Progenitor cell of endocrine pancreas (in vitro differentiated cells): ENCODE measurements around the gene TMIGD2. TPM values are rescaled to one million over a fixed set of nuclear protein-coding genes. Genes with fewer than 3 reads are reported as not detected.
"Not testable (repeated sequence)": the region's sequence is repeated elsewhere in the genome, so short reads cannot be mapped to it uniquely, and the experiment has no call there.

ENCODE experiments used
- DNase-seq: peaks from one replicate; pipeline ENCODE4 v3.0.0; 2021; ENCODE audit warnings: low spot score; ENCODE audit not compliant: unreplicated experiment
- H3K27ac Mint-ChIP-seq: 2 replicates; pipeline ENCODE4 v1.8.0; 2021; ENCODE audit warnings: mild to moderate bottlenecking, moderate library complexity, mixed read lengths
- H3K27me3 Mint-ChIP-seq: 2 replicates; pipeline ENCODE4 v1.8.0; 2021; ENCODE audit warnings: mixed read lengths
- H3K36me3 Mint-ChIP-seq: 2 replicates; pipeline ENCODE4 v1.8.0; 2022; ENCODE audit warnings: mixed read lengths; ENCODE audit not compliant: insufficient read depth
- H3K4me1 Mint-ChIP-seq: 2 replicates; pipeline ENCODE4 v1.8.0; 2021; ENCODE audit warnings: low read depth, mixed read lengths
- H3K4me3 Mint-ChIP-seq: 2 replicates; pipeline ENCODE4 v1.8.0; 2021; ENCODE audit warnings: low read depth, mild to moderate bottlenecking, moderate library complexity, mixed read lengths
- H3K9me3 Mint-ChIP-seq: 2 replicates; pipeline ENCODE4 v1.8.0; 2021; ENCODE audit warnings: low read depth, mixed read lengths
- total RNA-seq: library from RNA; stranded (reverse); gene quantifications from 2 replicates; pipeline ENCODE4 v1.2.1, GENCODE V29; 2021
- TF ChIP-seq, protein P1 (sequence below): fragments of 200-600 bp; sonication (generic); IDR thresholded peaks from one replicate; pipeline ENCODE4 v1.5.0; 2021; ENCODE audit warnings: antibody characterized with exemption, mild to moderate bottlenecking; ENCODE audit not compliant: unreplicated experiment

TMIGD2 gene
- total RNA-seq, 1 donor from 2014 or later = not detected

DNA sequence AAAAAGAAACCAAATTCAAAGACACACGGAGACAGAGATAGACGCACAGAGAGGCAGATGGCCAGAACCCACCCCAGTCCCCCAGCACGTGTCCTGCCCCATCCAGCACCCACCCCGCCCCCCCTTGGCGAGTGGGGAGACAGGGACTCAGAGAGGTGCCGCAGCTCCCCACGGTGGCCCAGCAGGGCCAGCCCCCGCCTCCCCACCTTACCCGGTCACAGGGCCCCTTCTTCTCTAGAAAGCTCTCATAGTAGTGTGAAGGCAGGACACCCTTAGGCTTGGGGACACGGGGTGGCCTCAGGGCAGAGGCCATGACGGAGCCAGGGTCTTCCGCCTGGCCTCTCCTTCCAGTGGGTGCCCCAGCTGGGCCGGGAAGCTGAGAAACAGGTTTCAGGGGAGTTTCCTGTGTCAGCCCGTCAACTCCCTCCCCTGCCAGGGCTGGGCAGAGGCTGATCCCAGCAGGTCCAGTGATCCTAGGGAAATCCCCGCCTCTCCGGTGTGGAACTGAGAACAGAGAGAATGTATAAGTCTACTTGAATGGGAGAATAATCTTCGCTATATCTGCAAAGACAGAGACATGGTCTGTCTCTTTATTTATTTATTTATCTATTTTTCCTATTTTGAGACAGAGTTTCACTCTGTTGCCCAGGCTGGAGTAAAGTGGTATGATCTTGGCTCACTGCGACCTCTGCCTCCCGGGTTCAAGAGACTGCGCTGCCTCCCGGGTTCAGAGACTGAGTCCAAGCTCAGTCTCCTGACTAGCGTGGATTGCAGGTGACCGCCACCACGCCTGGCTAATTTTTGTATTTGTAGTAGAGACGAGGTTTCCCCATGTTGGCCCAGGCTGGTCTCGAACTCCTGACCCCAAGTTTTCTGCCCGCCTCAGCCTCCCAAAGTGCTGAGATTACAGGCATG lies 36.5 kb upstream of the TMIGD2 start, which contains the start of gene STAP2:
Gene STAP2, minus strand, starts transcription at position 387 of the 915 bp plus-strand sequence. Its CDS starts 74 bp downstream, at position 313.
- peaks cover 16% of the 10 kb centered on the region for H3K4me1 Mint-ChIP-seq
- no peak for DNase-seq
- peak within 1 kb of the TSS; percentile 89 for H3K4me3 Mint-ChIP-seq
- peak within 1 kb of the TSS; percentile 96 for H3K27ac Mint-ChIP-seq
- H3K9me3 Mint-ChIP-seq = no peaks in the 10 kb centered on the region
- H3K27me3 Mint-ChIP-seq = no peaks in the 10 kb centered on the region
- TF ChIP-seq, protein P1, sequence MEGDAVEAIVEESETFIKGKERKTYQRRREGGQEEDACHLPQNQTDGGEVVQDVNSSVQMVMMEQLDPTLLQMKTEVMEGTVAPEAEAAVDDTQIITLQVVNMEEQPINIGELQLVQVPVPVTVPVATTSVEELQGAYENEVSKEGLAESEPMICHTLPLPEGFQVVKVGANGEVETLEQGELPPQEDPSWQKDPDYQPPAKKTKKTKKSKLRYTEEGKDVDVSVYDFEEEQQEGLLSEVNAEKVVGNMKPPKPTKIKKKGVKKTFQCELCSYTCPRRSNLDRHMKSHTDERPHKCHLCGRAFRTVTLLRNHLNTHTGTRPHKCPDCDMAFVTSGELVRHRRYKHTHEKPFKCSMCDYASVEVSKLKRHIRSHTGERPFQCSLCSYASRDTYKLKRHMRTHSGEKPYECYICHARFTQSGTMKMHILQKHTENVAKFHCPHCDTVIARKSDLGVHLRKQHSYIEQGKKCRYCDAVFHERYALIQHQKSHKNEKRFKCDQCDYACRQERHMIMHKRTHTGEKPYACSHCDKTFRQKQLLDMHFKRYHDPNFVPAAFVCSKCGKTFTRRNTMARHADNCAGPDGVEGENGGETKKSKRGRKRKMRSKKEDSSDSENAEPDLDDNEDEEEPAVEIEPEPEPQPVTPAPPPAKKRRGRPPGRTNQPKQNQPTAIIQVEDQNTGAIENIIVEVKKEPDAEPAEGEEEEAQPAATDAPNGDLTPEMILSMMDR = no peak
- peaks cover 1% of the 10 kb centered on the region for H3K36me3 Mint-ChIP-seq

DNA sequence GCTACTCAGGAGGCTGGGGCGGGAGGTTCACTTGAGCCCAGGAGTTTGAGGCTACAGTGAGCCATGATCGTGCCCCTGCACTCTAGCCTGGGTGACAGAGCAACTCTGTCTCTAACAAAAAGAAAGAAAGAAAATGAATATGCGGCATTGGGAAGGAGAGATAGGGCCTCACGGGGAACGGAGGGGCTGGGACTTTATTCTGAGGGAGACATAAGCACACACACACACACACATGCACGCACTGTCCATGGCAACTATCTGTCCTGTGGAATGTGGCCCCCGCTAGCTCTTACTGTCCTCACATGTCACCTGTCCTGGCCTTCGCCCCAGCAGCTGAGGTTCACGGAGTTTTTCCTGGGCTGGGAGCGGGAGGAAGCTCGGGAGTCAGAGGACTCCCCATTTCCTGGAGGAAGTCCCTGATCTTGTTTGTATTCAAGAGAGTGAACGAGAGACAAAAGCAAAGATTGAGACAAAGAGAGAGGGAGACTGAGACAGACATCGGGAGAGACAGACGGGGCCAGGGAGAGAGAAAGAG lies 35.8 kb upstream of the TMIGD2 start:
- Mint-ChIP-seq H3K9me3 (no peaks in the 10 kb centered on the region), H3K4me3 (peak overlapping the region; percentile 89), H3K4me1 (peaks cover 16% of the 10 kb centered on the region), H3K27ac (peak overlapping the region; percentile 96), H3K36me3 (peaks cover 1% of the 10 kb centered on the region), H3K27me3 (no peaks in the 10 kb centered on the region)
- DNase-seq = no peak
- TF ChIP-seq, protein P1 = no peak

DNA sequence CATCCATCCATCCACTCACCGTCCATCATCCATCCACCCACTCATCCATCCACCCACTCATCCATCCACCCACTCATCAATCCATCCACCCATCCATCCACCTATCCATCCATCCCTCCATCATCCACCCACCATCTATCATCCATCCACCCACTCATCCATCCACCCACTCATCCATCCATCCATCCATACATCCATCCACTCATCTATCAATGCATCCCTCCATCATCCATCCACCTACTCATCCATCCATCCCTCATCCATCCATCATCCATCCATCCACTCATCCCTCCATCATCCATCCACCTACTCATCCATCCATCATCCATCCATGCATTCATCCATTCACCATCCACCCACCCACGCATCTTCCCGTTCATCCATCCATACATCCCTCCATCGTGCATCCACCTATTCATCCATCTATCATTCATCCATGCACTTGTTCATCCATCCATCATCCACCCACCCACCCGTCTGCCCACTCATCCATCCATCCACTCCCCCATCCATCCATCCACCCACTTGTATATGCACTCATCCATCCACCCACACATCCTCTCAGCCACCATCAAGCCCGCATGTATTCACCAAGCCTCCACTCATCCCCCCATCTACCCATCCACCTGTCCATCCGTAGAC lies 32.9 kb upstream of the TMIGD2 start:
- TF ChIP-seq, protein P1 = no peak
- H3K27me3 Mint-ChIP-seq = no peaks in the 10 kb centered on the region
- no peak overlapping the region for H3K4me3 Mint-ChIP-seq
- H3K4me1 Mint-ChIP-seq = peaks cover 9% of the 10 kb centered on the region
- no peak for DNase-seq
- H3K27ac Mint-ChIP-seq = no peak overlapping the region
- H3K36me3 Mint-ChIP-seq = peaks cover 1% of the 10 kb centered on the region
- H3K9me3 Mint-ChIP-seq = no peaks in the 10 kb centered on the region

DNA sequence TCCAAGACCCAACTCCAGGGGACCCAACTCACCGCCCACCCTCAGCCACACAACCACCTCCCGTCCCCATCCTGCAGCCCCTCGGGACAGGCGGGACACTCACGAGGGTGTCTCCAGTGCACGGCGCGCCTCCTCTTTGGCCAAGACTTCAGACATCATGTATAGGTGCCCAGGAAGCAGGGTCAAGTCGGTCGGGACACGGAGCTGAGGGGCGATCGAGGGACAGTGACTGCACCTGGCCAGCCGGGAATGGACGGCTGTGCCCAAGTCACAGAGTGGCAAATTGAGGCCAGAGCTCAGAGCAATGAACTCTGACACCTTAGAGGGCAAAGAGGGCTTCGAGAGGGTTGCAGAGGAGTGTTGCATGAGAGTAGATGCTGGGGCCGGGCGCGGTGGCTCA lies 27.7 kb upstream of the TMIGD2 start:
- Mint-ChIP-seq H3K36me3 (peaks cover 3% of the 10 kb centered on the region), H3K27me3 (peaks cover 9% of the 10 kb centered on the region), H3K9me3 (no peaks in the 10 kb centered on the region), H3K27ac (no peak overlapping the region), H3K4me3 (no peak overlapping the region), H3K4me1 (peaks cover 2% of the 10 kb centered on the region)
- TF ChIP-seq, protein P1 = no peak
- no peak for DNase-seq

DNA sequence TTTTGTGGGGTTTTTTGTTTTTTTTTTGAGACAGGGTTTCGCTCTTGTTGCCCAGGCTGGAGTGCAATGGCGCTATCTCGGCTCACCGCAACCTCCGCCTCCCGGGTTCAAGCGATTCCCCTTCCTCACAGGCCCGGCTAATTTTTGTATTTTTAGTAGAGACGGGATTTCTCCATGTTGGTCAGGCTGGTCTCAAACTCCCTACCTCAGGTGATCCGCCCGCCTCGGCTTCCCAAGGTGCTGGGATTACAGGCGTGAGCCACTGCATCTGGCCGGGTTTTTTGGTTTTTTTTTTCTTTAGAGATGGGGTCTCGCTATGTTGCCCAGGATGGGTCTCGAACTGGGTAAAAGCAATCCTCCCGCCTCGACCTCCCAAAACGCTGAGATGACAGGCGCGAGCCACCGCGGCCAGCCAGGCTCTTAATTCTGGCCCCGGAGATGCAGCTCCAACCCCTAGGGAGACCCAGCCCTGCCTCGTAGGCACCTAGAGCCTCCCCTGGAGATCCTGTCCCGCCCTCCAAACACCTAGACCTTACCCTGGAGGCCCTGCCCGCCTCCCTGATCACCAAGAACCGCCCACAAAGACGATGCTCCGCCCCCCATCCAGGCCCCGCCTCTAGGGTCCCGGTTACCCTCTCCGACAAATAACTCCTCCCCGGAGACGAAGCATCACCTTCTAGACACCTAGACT lies 26.9 kb upstream of the TMIGD2 start:
- peak overlapping the region; percentile 65 for H3K4me3 Mint-ChIP-seq
- not testable (repeated sequence) for H3K9me3 Mint-ChIP-seq, H3K27ac Mint-ChIP-seq, DNase-seq, H3K36me3 Mint-ChIP-seq, H3K4me1 Mint-ChIP-seq, H3K27me3 Mint-ChIP-seq
